Prostate gland (tissue), 2 donors: ENCODE measurements around the gene MUL1. TPM values are rescaled to one million over a fixed set of nuclear protein-coding genes. Genes with fewer than 3 reads are reported as not detected.

Source experiments
- DNase-seq: peaks from one replicate; pipeline ENCODE4 v3.0.0-alpha.2; 2019; ENCODE audit warnings: low spot score
- H3K27ac ChIP-seq, 2 donors: fragments of 200-600 bp; sonication (generic); 2 replicates each; pipeline ENCODE4 v1.5.1; 2017 to 2019
- H3K27me3 ChIP-seq: fragments of 200-600 bp; sonication (generic); replicated peaks from 2 replicates; pipeline ENCODE4 v1.5.1; 2019; ENCODE audit not compliant: insufficient read depth
- H3K36me3 ChIP-seq, 2 donors: fragments of 200-600 bp; sonication (generic); 1 replicate in 1 of 2; 2 replicates in 1 of 2; pipeline versions ENCODE4 v1.5.1 to v1.8.1; 2017 to 2019
- H3K4me1 ChIP-seq: fragments of 200-600 bp; sonication (generic); replicated peaks from 2 replicates; pipeline ENCODE4 v1.5.1; 2019
- H3K4me3 ChIP-seq, 2 donors: fragments of 200-600 bp; sonication (generic); 2 replicates each; pipeline ENCODE4 v1.5.1; 2017 to 2019
- H3K9me3 ChIP-seq: fragments of 200-600 bp; sonication (generic); 2 replicates; pipeline ENCODE4 v1.5.1; 2017
- POLR2A ChIP-seq: fragments of 450-650 bp; IDR thresholded peaks from one replicate; pipeline ENCODE4 v1.6.1; 2016; ENCODE audit warnings: antibody characterized with exemption, mild to moderate bottlenecking
- POLR2AphosphoS5 ChIP-seq: sonication (generic); formaldehyde crosslinking; IDR thresholded peaks from one replicate; pipeline ENCODE4 v1.6.1; 2017; ENCODE audit warnings: antibody characterized with exemption
- WGBS: methylation state at CpG from one replicate; pipeline ENCODE4 v1.1.5; 2018; 5-methylcytosine and 5-hydroxymethylcytosine counted together
- intact Hi-C: fragments of 100-400 bp; cut with DNase I; formaldehyde crosslinking; loops from one replicate; pipeline ENCODE4 v1.14.2; 2022
- total RNA-seq, 2 donors: library from RNA; depleted of rRNA; stranded (reverse); fragments of >200 nt; gene quantifications; one replicate each; pipeline ENCODE4 v1.1.0, GENCODE V29; 2016
- TF ChIP-seq, protein P1 (sequence below), 4 experiments: fragments of 200-600 bp in 2 of 4; fragments of 450-650 bp in 2 of 4; sonication (generic) in 2 of 4; IDR thresholded peaks; 1 replicate in 3 of 4; 2 replicates in 1 of 4; pipeline ENCODE4 v1.5.1; 2016 to 2019; ENCODE audit warnings: antibody characterized with exemption in 4 of 4, mild to moderate bottlenecking in 2 of 4, moderate library complexity in 2 of 4

Gene MUL1, protein sequence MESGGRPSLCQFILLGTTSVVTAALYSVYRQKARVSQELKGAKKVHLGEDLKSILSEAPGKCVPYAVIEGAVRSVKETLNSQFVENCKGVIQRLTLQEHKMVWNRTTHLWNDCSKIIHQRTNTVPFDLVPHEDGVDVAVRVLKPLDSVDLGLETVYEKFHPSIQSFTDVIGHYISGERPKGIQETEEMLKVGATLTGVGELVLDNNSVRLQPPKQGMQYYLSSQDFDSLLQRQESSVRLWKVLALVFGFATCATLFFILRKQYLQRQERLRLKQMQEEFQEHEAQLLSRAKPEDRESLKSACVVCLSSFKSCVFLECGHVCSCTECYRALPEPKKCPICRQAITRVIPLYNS
- 10 to 100 TPM; 30.0 to 37.0 TPM for total RNA-seq

DNA sequence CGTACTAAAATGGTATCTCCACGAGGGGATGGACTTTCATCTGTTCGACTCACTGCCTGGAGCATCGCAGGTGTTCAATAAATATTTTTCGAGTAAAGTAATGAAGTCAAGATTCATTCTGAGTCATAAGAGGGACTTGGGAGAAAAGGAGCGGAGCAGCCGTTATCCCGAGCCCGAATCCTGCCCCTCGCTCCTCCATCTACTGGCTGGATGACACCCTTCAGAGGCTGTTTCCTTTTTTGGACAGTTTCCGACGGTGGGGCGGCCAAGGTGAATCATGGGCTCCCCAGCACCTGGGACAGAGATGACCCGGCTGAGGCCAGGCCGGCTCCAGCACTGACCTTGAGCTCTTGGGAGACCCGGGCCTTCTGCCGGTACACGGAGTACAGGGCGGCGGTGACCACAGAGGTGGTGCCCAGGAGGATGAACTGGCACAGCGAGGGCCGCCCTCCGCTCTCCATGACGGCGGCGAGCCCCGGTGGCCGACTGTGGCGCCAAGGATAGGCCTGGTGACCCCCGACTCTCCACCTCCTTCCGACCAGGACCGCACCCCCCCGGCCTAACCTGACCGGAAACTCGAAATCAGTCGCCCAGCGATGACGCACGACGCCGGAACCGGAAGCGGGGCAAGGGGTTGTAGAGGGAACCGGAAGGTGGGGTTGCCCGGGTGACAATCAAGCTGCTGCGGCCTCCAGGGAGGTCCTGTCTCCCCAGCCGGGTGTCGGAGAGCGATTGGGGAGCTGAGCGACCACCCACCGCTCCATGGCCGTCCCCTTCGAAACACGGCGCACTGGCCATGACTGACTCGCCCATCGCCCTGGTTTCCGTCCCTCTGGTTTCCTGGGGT is at the start of gene MUL1:
Gene MUL1, minus strand, starts transcription at position 588 of the 847 bp plus-strand sequence. Its CDS starts 127 bp downstream, at position 461.
- intact Hi-C loops, result no loop called here
- WGBS, result 1% methylated on average over 51 of the region's 58 CpGs
- TF ChIP-seq POLR2AphosphoS5 (peak; percentile 99), POLR2A (peak; percentile 39)
- TF ChIP-seq, protein P1, sequence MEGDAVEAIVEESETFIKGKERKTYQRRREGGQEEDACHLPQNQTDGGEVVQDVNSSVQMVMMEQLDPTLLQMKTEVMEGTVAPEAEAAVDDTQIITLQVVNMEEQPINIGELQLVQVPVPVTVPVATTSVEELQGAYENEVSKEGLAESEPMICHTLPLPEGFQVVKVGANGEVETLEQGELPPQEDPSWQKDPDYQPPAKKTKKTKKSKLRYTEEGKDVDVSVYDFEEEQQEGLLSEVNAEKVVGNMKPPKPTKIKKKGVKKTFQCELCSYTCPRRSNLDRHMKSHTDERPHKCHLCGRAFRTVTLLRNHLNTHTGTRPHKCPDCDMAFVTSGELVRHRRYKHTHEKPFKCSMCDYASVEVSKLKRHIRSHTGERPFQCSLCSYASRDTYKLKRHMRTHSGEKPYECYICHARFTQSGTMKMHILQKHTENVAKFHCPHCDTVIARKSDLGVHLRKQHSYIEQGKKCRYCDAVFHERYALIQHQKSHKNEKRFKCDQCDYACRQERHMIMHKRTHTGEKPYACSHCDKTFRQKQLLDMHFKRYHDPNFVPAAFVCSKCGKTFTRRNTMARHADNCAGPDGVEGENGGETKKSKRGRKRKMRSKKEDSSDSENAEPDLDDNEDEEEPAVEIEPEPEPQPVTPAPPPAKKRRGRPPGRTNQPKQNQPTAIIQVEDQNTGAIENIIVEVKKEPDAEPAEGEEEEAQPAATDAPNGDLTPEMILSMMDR (IDR thresholded peaks at IDR 0.05), result no peak

GRCh38 chr1:20555758-20556120 is 47.8 kb upstream of the MUL1 start:
- Histone ChIP-seq H3K9me3 (no peaks in the 10 kb centered on the region), H3K36me3 (no peaks in the 10 kb centered on the region), H3K4me3 (no peak overlapping the region), H3K4me1 (peaks cover 4% of the 10 kb centered on the region), H3K27ac (no peak overlapping the region), H3K27me3 (peaks cover 26% of the 10 kb centered on the region)
- WGBS, result 55% methylated on average over 4 of the region's 4 CpGs
- TF ChIP-seq POLR2A, result no peak
- TF ChIP-seq, protein P1 (IDR thresholded peaks at IDR 0.05), result no peak
- TF ChIP-seq POLR2AphosphoS5, result no peak
- intact Hi-C loops, result no loop called here
- DNase-seq, result no peak

More for the DNA sequence above, at the start of gene MUL1:
- peak within 1 kb of the TSS; percentile 74 to 76 for H3K27ac ChIP-seq
- H3K27me3 ChIP-seq, result no peaks in the 10 kb centered on the region
- no peaks in the 10 kb centered on the region for H3K36me3 ChIP-seq
- peak within 1 kb of the TSS; percentile 70 to 80 for H3K4me3 ChIP-seq
- peak; percentile 87 for DNase-seq
- H3K9me3 ChIP-seq, result no peaks in the 10 kb centered on the region
- peaks cover 7% of the 10 kb centered on the region for H3K4me1 ChIP-seq

GRCh38 chr1:20555025-20555757 is 47.2 kb upstream of the MUL1 start:
- H3K9me3 ChIP-seq, result no peaks in the 10 kb centered on the region
- peaks cover 4% of the 10 kb centered on the region for H3K4me1 ChIP-seq
- H3K36me3 ChIP-seq, result no peaks in the 10 kb centered on the region
- no peak for TF ChIP-seq POLR2AphosphoS5
- no peak for TF ChIP-seq POLR2A
- TF ChIP-seq, protein P1 (IDR thresholded peaks at IDR 0.05), result no peak
- H3K27ac ChIP-seq, result no peak overlapping the region
- WGBS, result 28% methylated on average over 7 of the region's 7 CpGs
- intact Hi-C loops, result no loop called here
- no peak overlapping the region for H3K4me3 ChIP-seq
- H3K27me3 ChIP-seq, result peaks cover 26% of the 10 kb centered on the region
- no peak for DNase-seq

DNA sequence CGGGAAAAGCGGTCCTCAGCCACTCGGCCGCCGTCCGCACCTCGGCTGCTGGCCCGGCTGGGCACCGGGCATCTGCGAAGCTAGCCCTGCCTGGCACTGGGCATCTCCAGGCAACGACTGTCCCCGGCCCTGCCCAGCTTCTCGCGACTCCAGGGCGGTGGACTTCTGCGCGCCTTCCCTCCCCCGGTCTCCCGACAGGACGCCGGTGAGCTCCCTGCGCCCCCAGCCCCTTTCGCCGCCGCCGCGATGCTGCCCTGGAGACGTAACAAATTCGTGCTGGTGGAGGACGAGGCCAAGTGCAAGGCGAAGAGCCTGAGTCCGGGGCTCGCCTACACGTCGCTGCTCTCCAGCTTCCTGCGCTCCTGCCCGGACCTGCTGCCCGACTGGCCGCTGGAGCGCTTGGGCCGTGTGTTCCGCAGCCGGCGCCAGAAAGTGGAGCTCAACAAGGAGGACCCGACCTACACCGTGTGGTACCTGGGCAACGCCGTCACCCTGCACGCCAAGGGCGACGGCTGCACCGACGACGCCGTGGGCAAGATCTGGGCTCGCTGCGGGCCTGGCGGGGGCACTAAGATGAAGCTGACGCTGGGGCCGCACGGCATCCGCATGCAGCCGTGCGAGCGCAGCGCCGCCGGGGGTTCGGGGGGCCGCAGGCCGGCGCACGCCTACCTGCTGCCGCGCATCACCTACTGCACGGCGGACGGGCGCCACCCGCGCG is 44.9 kb upstream of the MUL1 start:
- peak overlapping the region; percentile 8 to 23 for H3K4me3 ChIP-seq
- WGBS, result under 1% methylated on average over 78 of the region's 82 CpGs

More for the DNA sequence above, 44.9 kb upstream of the MUL1 start:
- no peaks in the 10 kb centered on the region for H3K9me3 ChIP-seq
- intact Hi-C loops, result no loop called here
- TF ChIP-seq POLR2A, result no peak
- TF ChIP-seq, protein P1 (IDR thresholded peaks at IDR 0.05), result no peak
- TF ChIP-seq POLR2AphosphoS5, result no peak
- peaks cover 4% of the 10 kb centered on the region for H3K4me1 ChIP-seq
- no peaks in the 10 kb centered on the region for H3K36me3 ChIP-seq
- H3K27ac ChIP-seq, result no peak overlapping the region
- DNase-seq, result no peak
- peaks cover 28% of the 10 kb centered on the region for H3K27me3 ChIP-seq
